ENCODE results near the gene ALDH1A2. TPM values are rescaled to one million over a fixed set of nuclear protein-coding genes. Genes with fewer than 3 reads are reported as not detected.

ALDH1A2 gene
- total RNA-seq, 1 experiment from 2014 or later = 0.22 TPM

DNA sequence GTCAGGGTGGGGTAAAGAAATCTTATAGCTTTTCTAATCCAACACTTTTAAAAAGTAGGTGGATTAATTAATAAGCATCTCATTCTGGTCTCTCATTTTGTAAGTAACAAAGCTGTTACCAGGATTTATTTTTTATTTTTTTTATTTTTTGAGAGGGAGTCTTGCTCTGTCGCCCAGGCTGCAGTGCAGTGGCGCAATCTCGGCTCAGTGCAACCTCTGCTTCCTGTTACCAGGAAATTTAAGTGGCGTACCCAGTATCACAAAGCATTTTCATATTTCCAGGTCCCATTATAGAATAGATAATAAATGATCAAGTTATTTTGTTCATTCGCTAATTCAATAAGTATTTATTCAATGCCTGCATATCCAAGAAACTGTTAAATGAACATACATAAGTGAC lies 13.2 kb downstream of the ALDH1A2 start:
- no peak for ATAC-seq
- no TSS peak for BruUV-seq (replicated peaks)
- no peak overlapping the region for H3K9ac ChIP-seq (ENCODE audit: low read length)
- no peak overlapping the region for H3K4me3 ChIP-seq (ENCODE audit: low read length)
- no peak overlapping the region for H2AFZ ChIP-seq (ENCODE audit: low read length)
- TF ChIP-seq EZH2phosphoT487 (IDR thresholded peaks at IDR 0.05; ENCODE audit: borderline replicate concordance, low read length) = no peak
- TF ChIP-seq, protein P1, sequence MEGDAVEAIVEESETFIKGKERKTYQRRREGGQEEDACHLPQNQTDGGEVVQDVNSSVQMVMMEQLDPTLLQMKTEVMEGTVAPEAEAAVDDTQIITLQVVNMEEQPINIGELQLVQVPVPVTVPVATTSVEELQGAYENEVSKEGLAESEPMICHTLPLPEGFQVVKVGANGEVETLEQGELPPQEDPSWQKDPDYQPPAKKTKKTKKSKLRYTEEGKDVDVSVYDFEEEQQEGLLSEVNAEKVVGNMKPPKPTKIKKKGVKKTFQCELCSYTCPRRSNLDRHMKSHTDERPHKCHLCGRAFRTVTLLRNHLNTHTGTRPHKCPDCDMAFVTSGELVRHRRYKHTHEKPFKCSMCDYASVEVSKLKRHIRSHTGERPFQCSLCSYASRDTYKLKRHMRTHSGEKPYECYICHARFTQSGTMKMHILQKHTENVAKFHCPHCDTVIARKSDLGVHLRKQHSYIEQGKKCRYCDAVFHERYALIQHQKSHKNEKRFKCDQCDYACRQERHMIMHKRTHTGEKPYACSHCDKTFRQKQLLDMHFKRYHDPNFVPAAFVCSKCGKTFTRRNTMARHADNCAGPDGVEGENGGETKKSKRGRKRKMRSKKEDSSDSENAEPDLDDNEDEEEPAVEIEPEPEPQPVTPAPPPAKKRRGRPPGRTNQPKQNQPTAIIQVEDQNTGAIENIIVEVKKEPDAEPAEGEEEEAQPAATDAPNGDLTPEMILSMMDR (conservative IDR thresholded peaks at IDR 0.05; ENCODE audit: low read depth, low read length) = no peak
- TF ChIP-seq EZH2 (IDR thresholded peaks at IDR 0.05; ENCODE audit: low read length, unreplicated experiment) = no peak
- H3K4me1 ChIP-seq (ENCODE audit: insufficient read depth, low read length) = peaks cover 1% of the 10 kb centered on the region; the same call in 1 of the 2 replicates
- no peaks in the 10 kb centered on the region for H3F3A ChIP-seq (ENCODE audit: low read length, unreplicated experiment)
- ChIA-PET CTCF (no interaction called here), POLR2A (ENCODE audit: unreplicated experiment) (no interaction called here)
- no peaks in the 10 kb centered on the region for H3K36me3 ChIP-seq (ENCODE audit: low read depth, low read length)
- H3K9me3 ChIP-seq (ENCODE audit: low read length) = no peaks in the 10 kb centered on the region
- H3K79me2 ChIP-seq (ENCODE audit: low read length) = no peaks in the 10 kb centered on the region
- no peaks in the 10 kb centered on the region for H3K9me2 ChIP-seq (replicated peaks; ENCODE audit: low read length)
- H3K27me3 ChIP-seq (ENCODE audit: low read length) = no peaks in the 10 kb centered on the region
- H4K20me1 ChIP-seq (ENCODE audit: low read length) = no peaks in the 10 kb centered on the region
- H3K4me2 ChIP-seq (ENCODE audit: low read length) = no peak overlapping the region
- H3K27ac ChIP-seq (ENCODE audit: low read length) = no peak overlapping the region
- DNase-seq = no peak
- intact Hi-C loops (cut with micrococcal nuclease) = no loop called here

DNA sequence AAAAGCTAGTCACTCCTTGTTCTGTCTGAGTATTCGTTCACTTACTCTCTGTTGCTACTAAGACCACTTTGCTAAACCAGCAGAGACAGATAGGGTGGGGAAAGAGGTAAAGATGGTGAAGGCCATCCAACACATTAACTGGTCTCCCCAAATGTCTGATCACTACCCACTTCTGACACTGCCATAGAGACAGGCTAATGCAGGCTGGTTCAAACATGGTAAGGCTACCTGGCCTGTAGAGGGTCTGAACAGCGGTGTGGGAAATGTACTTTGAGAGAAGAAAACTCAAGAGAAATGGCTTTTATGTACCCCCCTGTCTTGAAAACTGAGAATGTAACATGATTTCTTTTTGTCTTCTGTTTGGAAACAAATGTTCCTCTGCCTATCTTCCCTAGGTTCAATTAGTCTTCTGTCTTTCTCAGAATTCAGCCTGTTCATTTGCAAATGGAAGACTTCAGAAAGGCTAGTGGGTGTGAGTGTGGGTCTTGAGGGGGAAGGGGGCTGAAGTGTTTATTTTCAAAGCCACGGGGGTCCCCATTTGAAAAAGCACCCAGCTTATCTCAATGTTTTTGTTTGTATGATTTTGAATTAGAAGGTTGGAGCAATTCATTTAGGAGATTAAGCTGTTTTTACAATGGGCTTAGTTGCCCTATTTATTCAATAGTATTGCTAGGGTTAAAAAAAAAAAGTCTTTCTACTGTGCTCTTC lies 15.8 kb downstream of the ALDH1A2 start:
- CTCF ChIA-PET = no interaction called here
- no TSS peak for BruUV-seq (replicated peaks)
- ATAC-seq = no peak

DNA sequence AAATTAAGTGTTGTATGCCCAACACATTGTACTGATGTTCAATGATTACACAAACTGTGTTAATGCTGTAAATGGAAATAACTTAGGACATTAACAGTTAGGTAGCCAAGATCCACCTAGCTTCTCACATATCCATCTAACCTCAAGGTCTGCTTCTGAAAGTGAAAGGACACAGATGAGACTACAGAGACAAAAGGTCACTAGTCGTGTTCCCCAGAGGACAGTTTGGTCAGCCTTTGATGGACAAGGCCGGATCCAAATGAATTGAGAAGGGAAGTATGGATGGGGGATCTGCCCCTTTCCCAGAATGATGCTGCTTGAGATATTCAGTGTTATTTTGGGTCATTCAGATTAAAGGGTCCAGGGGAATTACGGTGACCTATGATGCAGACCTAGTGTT lies 17.2 kb downstream of the ALDH1A2 start:
- no peak overlapping the region for H3K4me2 ChIP-seq (ENCODE audit: low read length)
- no peaks in the 10 kb centered on the region for H3K4me1 ChIP-seq (ENCODE audit: insufficient read depth, low read length)
- H3F3A ChIP-seq (ENCODE audit: low read length, unreplicated experiment) = no peaks in the 10 kb centered on the region
- H3K36me3 ChIP-seq (ENCODE audit: low read depth, low read length) = no peaks in the 10 kb centered on the region
- no peaks in the 10 kb centered on the region for H3K9me3 ChIP-seq (ENCODE audit: low read length)
- no peak overlapping the region for H3K9ac ChIP-seq (ENCODE audit: low read length)
- H3K9me2 ChIP-seq (replicated peaks; ENCODE audit: low read length) = no peaks in the 10 kb centered on the region
- no peaks in the 10 kb centered on the region for H3K27me3 ChIP-seq (ENCODE audit: low read length)
- no peaks in the 10 kb centered on the region for H3K79me2 ChIP-seq (ENCODE audit: low read length)
- POLR2A ChIA-PET (ENCODE audit: unreplicated experiment) = no interaction called here
- DNase-seq (no peak), ATAC-seq (no peak)
- CTCF ChIA-PET = no interaction called here
- intact Hi-C loops (cut with micrococcal nuclease) = no loop called here
- no TSS peak for BruUV-seq (replicated peaks)
- no peak overlapping the region for H3K4me3 ChIP-seq (ENCODE audit: low read length)
- TF ChIP-seq EZH2 (IDR thresholded peaks at IDR 0.05; ENCODE audit: low read length, unreplicated experiment) = no peak
- no peak for TF ChIP-seq EZH2phosphoT487 (IDR thresholded peaks at IDR 0.05; ENCODE audit: borderline replicate concordance, low read length)
- TF ChIP-seq, protein P1 (conservative IDR thresholded peaks at IDR 0.05; ENCODE audit: low read depth, low read length) = no peak
- no peak overlapping the region for H2AFZ ChIP-seq (ENCODE audit: low read length)
- H4K20me1 ChIP-seq (ENCODE audit: low read length) = no peaks in the 10 kb centered on the region
- no peak overlapping the region for H3K27ac ChIP-seq (ENCODE audit: low read length)

More for the DNA sequence above, 15.8 kb downstream of the ALDH1A2 start:
- Histone ChIP-seq H3F3A (ENCODE audit: low read length, unreplicated experiment) (no peaks in the 10 kb centered on the region), H3K4me3 (ENCODE audit: low read length) (no peak overlapping the region), H3K9me3 (ENCODE audit: low read length) (no peaks in the 10 kb centered on the region), H3K27me3 (ENCODE audit: low read length) (no peaks in the 10 kb centered on the region), H3K4me2 (ENCODE audit: low read length) (no peak overlapping the region), H3K79me2 (ENCODE audit: low read length) (no peaks in the 10 kb centered on the region), H4K20me1 (ENCODE audit: low read length) (no peaks in the 10 kb centered on the region), H3K27ac (ENCODE audit: low read length) (no peak overlapping the region), H3K9me2 (replicated peaks; ENCODE audit: low read length) (no peaks in the 10 kb centered on the region), H3K4me1 (ENCODE audit: insufficient read depth, low read length) (no peaks in the 10 kb centered on the region), H3K36me3 (ENCODE audit: low read depth, low read length) (no peaks in the 10 kb centered on the region), H2AFZ (ENCODE audit: low read length) (no peak overlapping the region), H3K9ac (ENCODE audit: low read length) (no peak overlapping the region)
- TF ChIP-seq EZH2phosphoT487 (IDR thresholded peaks at IDR 0.05; ENCODE audit: borderline replicate concordance, low read length) = no peak
- TF ChIP-seq EZH2 (IDR thresholded peaks at IDR 0.05; ENCODE audit: low read length, unreplicated experiment) = no peak
- TF ChIP-seq, protein P1 (conservative IDR thresholded peaks at IDR 0.05; ENCODE audit: low read depth, low read length) = no peak
- POLR2A ChIA-PET (ENCODE audit: unreplicated experiment) = no interaction called here
- intact Hi-C loops (cut with micrococcal nuclease) = no loop called here
- no peak for DNase-seq

All from PC-3 (cell line).